Transverse colon (tissue), 4 donors: ENCODE data around the gene SRSF2. TPM values are rescaled to one million over a fixed set of nuclear protein-coding genes. Genes with fewer than 3 reads are reported as not detected.

Source experiments
- DNase-seq: peaks from one replicate; pipeline ENCODE4 v3.0.0-alpha.2; 2019
- H3K27ac ChIP-seq, 4 donors: fragments of 200-600 bp; sonication (generic); 2 replicates each; pipeline ENCODE4 v1.5.1; 2016 to 2018; ENCODE audit warnings: inconsistent platforms in 4 of 4
- H3K27me3 ChIP-seq: fragments of 200-600 bp; sonication (generic); 2 replicates; pipeline ENCODE4 v1.5.1; 2017; ENCODE audit warnings: inconsistent platforms
- H3K36me3 ChIP-seq, 4 donors: fragments of 200-600 bp; sonication (generic); 2 replicates each; pipeline ENCODE4 v1.5.1; 2017 to 2019; ENCODE audit warnings: inconsistent platforms in 4 of 4
- H3K4me1 ChIP-seq, 4 donors: fragments of 200-600 bp; sonication (generic); 2 replicates each; pipeline ENCODE4 v1.5.1; 2017 to 2020; ENCODE audit warnings: inconsistent platforms in 4 of 4
- H3K4me3 ChIP-seq, 4 donors: fragments of 200-600 bp; sonication (generic); 1 replicate in 1 of 4; 2 replicates in 3 of 4; pipeline versions ENCODE4 v1.5.1 to v1.6.1; 2017 to 2019; ENCODE audit warnings: inconsistent platforms in 4 of 4
- H3K9me3 ChIP-seq, 2 donors: fragments of 200-600 bp; sonication (generic); 2 replicates each; pipeline ENCODE4 v1.5.1; 2017 to 2019; ENCODE audit warnings: inconsistent platforms in 2 of 2
- CTCF ChIP-seq, 5 experiments: fragments of 200-600 bp in 3 of 5; fragments of 450-650 bp in 2 of 5; sonication (generic) in 3 of 5; IDR thresholded peaks; 1 replicate in 2 of 5; 2 replicates in 3 of 5; pipeline ENCODE4 v1.5.1; 2016 to 2017; ENCODE audit warnings: antibody characterized with exemption in 5 of 5, inconsistent platforms in 3 of 5, mild to moderate bottlenecking in 2 of 5, moderate library complexity in 1 of 5
- EP300 ChIP-seq: sonication (generic); formaldehyde crosslinking; IDR thresholded peaks from one replicate; pipeline ENCODE4 v1.6.1; 2017; ENCODE audit warnings: antibody characterized with exemption, low read depth
- POLR2A ChIP-seq: fragments of 450-650 bp; IDR thresholded peaks from one replicate; pipeline ENCODE4 v1.6.1; 2016; ENCODE audit warnings: antibody characterized with exemption, mild to moderate bottlenecking, moderate library complexity
- POLR2AphosphoS5 ChIP-seq, 3 donors: sonication (generic); formaldehyde crosslinking; IDR thresholded peaks; one replicate each; pipeline ENCODE4 v1.6.1; 2016; ENCODE audit warnings: antibody characterized with exemption in 3 of 3
- WGBS, 2 donors: methylation state at CpG; one replicate each; pipeline ENCODE4 v1.1.5; 2018; ENCODE audit warnings: low coverage in 1 of 2; 5-methylcytosine and 5-hydroxymethylcytosine counted together
- in situ Hi-C, 4 donors: fragments of 200-750 bp; cut with MboI; loops; one replicate each; pipeline versions ENCODE4 v1.15.0 to v1.15.1; 2017; ENCODE audit warnings: low sequenced_read_pairs in 3 of 4, low pct_ligation_motif_present in 1 of 4, low pct_unique_long_range_greater_than_20kb in 1 of 4
- intact Hi-C: fragments of 100-400 bp; cut with DNase I; formaldehyde crosslinking; loops from one replicate; pipeline ENCODE4 v1.15.1; 2023; ENCODE audit warnings: low total_unique reads
- total RNA-seq, 4 donors: library from RNA; depleted of rRNA; stranded (reverse); fragments of >200 nt; gene quantifications; one replicate each; pipeline ENCODE4 v1.1.0, GENCODE V29; 2016

SRSF2 gene
- total RNA-seq, 4 donors from 2014 or later, result 193 to 1,196 (median 348) TPM

- intact Hi-C loops (no loop called here), in situ Hi-C loops (no loop called here)
- Histone ChIP-seq H3K36me3 (peaks cover 0 to 18% (median 4%) of the 10 kb centered on the region in 4 donors), H3K9me3 (no peaks in the 10 kb centered on the region), H3K4me3 (no peak overlapping the region), H3K4me1 (no peaks in the 10 kb centered on the region), H3K27ac (no peak overlapping the region), H3K27me3 (no peaks in the 10 kb centered on the region)
- WGBS, 2 donors, result 100% methylated on average over 1 to 2 of the region's 2 CpGs
- no peak for TF ChIP-seq EP300
- no peak for TF ChIP-seq POLR2AphosphoS5 (IDR thresholded peaks at IDR 0.05)
- TF ChIP-seq POLR2A, result no peak
- TF ChIP-seq CTCF (IDR thresholded peaks at IDR 0.05), result no peak
- DNase-seq, result no peak
Observed at GRCh38 chr17:76755285-76755684, 18.2 kb upstream of the SRSF2 start.

- TF ChIP-seq POLR2AphosphoS5 (IDR thresholded peaks at IDR 0.05), result no peak
- TF ChIP-seq EP300, result no peak
- TF ChIP-seq CTCF (IDR thresholded peaks at IDR 0.05), result no peak
- TF ChIP-seq POLR2A, result no peak
- H3K27ac ChIP-seq, result no peak overlapping the region
- H3K27me3 ChIP-seq, result no peaks in the 10 kb centered on the region
- in situ Hi-C loops, result no loop called here
- intact Hi-C loops, result no loop called here
- no peaks in the 10 kb centered on the region for H3K4me1 ChIP-seq
- DNase-seq, result no peak
- H3K9me3 ChIP-seq, result no peaks in the 10 kb centered on the region
- H3K4me3 ChIP-seq, result no peak overlapping the region
- H3K36me3 ChIP-seq, result peaks cover 0 to 18% (median 4%) of the 10 kb centered on the region in 4 donors
- WGBS, 2 donors, result 80 to 87% methylated on average over 7 to 12 of the region's 12 CpGs
Observed at GRCh38 chr17:76753061-76753961, 16.2 kb upstream of the SRSF2 start.

GRCh38 chr17:76752006-76752405, 14.9 kb upstream of the SRSF2 start:
- 83 to 85% methylated on average over 4 of the region's 4 CpGs for WGBS, 2 donors
- no peak overlapping the region for H3K4me3 ChIP-seq

More at GRCh38 chr17:76752006-76752405, 14.9 kb upstream of the SRSF2 start:
- TF ChIP-seq CTCF (IDR thresholded peaks at IDR 0.05), result no peak
- no peak for TF ChIP-seq EP300
- no peak for TF ChIP-seq POLR2AphosphoS5 (IDR thresholded peaks at IDR 0.05)
- no peak for TF ChIP-seq POLR2A
- no peaks in the 10 kb centered on the region for H3K9me3 ChIP-seq
- no peaks in the 10 kb centered on the region for H3K27me3 ChIP-seq
- intact Hi-C loops (no loop called here), in situ Hi-C loops (no loop called here)
- no peaks in the 10 kb centered on the region for H3K4me1 ChIP-seq
- no peak overlapping the region for H3K27ac ChIP-seq
- peaks cover 0 to 18% (median 2%) of the 10 kb centered on the region in 4 donors for H3K36me3 ChIP-seq
- no peak for DNase-seq
